ENCODE data around the gene UGT2B10. TPM values are rescaled to one million over a fixed set of nuclear protein-coding genes. Genes with fewer than 3 reads are reported as not detected.

The UGT2B10 gene
- polyA plus RNA-seq, 1 donor from 2014 or later, result not detected

- no peaks in the 10 kb centered on the region for H3K27me3 ChIP-seq (ENCODE audit: insufficient read depth, low read depth, low read length)
- H4K20me1 ChIP-seq (ENCODE audit: insufficient read depth), result no peaks in the 10 kb centered on the region
- H3K36me3 ChIP-seq (ENCODE audit: insufficient read depth, low read length), result no peaks in the 10 kb centered on the region
- H3K9me2 ChIP-seq (ENCODE audit: insufficient read depth, low read length), result no peaks in the 10 kb centered on the region
- TF ChIP-seq CTCF (IDR thresholded peaks at IDR 0.05; ENCODE audit: poor library complexity, severe bottlenecking) (no peak), MXI1 (conservative IDR thresholded peaks at IDR 0.05; ENCODE audit: poor library complexity, severe bottlenecking) (no peak), EP300 (conservative IDR thresholded peaks at IDR 0.05; ENCODE audit: poor library complexity, severe bottlenecking) (no peak), RAD21 (conservative IDR thresholded peaks at IDR 0.05) (no peak), EZH2 (IDR thresholded peaks at IDR 0.05; ENCODE audit: borderline replicate concordance, insufficient read depth, low read length, poor library complexity, severe bottlenecking) (no peak)
- TF ChIP-seq, protein P1, sequence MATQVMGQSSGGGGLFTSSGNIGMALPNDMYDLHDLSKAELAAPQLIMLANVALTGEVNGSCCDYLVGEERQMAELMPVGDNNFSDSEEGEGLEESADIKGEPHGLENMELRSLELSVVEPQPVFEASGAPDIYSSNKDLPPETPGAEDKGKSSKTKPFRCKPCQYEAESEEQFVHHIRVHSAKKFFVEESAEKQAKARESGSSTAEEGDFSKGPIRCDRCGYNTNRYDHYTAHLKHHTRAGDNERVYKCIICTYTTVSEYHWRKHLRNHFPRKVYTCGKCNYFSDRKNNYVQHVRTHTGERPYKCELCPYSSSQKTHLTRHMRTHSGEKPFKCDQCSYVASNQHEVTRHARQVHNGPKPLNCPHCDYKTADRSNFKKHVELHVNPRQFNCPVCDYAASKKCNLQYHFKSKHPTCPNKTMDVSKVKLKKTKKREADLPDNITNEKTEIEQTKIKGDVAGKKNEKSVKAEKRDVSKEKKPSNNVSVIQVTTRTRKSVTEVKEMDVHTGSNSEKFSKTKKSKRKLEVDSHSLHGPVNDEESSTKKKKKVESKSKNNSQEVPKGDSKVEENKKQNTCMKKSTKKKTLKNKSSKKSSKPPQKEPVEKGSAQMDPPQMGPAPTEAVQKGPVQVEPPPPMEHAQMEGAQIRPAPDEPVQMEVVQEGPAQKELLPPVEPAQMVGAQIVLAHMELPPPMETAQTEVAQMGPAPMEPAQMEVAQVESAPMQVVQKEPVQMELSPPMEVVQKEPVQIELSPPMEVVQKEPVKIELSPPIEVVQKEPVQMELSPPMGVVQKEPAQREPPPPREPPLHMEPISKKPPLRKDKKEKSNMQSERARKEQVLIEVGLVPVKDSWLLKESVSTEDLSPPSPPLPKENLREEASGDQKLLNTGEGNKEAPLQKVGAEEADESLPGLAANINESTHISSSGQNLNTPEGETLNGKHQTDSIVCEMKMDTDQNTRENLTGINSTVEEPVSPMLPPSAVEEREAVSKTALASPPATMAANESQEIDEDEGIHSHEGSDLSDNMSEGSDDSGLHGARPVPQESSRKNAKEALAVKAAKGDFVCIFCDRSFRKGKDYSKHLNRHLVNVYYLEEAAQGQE (IDR thresholded peaks at IDR 0.05; ENCODE audit: borderline replicate concordance), result no peak
- H3K4me2 ChIP-seq (ENCODE audit: low read length), result no peak overlapping the region
- H3K9me3 ChIP-seq (ENCODE audit: low read length), result peaks cover 4% of the 10 kb centered on the region
- H3K27ac ChIP-seq (ENCODE audit: low read length), result no peak overlapping the region
- no peak overlapping the region for H3K4me3 ChIP-seq (ENCODE audit: low read length)
- no peak overlapping the region for H3K9ac ChIP-seq (ENCODE audit: low read length)
- H3K79me2 ChIP-seq (replicated peaks; ENCODE audit: insufficient read depth, low read length), result no peaks in the 10 kb centered on the region
- no peak overlapping the region for H2AFZ ChIP-seq (ENCODE audit: low read depth, low read length)
- no peaks in the 10 kb centered on the region for H3F3A ChIP-seq (ENCODE audit: insufficient read depth, low read length, poor library complexity, severe bottlenecking)
These were observed 12.8 kb upstream of the UGT2B10 start for GRCh38 chr4:68803013-68803412.

DNA sequence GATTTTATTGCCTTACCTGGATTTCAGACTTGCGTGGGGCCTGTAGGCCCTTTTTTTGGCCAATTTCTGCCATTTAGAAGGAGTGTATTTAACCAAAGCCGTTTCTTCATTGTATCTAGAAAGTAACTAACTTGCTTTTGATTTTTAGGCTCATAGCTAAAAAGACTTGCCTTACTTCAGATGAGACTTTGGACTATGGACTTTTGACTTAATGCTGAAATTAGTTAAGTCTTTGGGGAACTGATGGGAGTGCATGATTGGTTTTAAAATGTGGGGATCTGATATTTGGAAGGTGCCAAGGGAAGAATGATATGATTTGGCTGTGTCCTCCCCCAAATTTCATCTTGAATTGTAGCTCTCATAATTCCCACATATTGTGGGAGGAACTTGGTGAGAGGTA, 7.7 kb upstream of the UGT2B10 start:
- Histone ChIP-seq H3K9me3 (ENCODE audit: low read length) (peaks cover 4% of the 10 kb centered on the region), H3K27me3 (ENCODE audit: insufficient read depth, low read depth, low read length) (no peaks in the 10 kb centered on the region), H3K36me3 (ENCODE audit: insufficient read depth, low read length) (no peaks in the 10 kb centered on the region), H4K20me1 (ENCODE audit: insufficient read depth) (no peaks in the 10 kb centered on the region), H3F3A (ENCODE audit: insufficient read depth, low read length, poor library complexity, severe bottlenecking) (no peaks in the 10 kb centered on the region), H3K27ac (ENCODE audit: low read length) (no peak overlapping the region), H2AFZ (ENCODE audit: low read depth, low read length) (no peak overlapping the region), H3K9me2 (ENCODE audit: insufficient read depth, low read length) (no peaks in the 10 kb centered on the region), H3K4me2 (ENCODE audit: low read length) (no peak overlapping the region), H3K9ac (ENCODE audit: low read length) (no peak overlapping the region), H3K4me3 (ENCODE audit: low read length) (no peak overlapping the region), H3K79me2 (replicated peaks; ENCODE audit: insufficient read depth, low read length) (no peaks in the 10 kb centered on the region)
- TF ChIP-seq EZH2 (IDR thresholded peaks at IDR 0.05; ENCODE audit: borderline replicate concordance, insufficient read depth, low read length, poor library complexity, severe bottlenecking) (no peak), EP300 (conservative IDR thresholded peaks at IDR 0.05; ENCODE audit: poor library complexity, severe bottlenecking) (no peak), CTCF (IDR thresholded peaks at IDR 0.05; ENCODE audit: poor library complexity, severe bottlenecking) (no peak), POLR2AphosphoS5 (IDR thresholded peaks at IDR 0.05) (no peak), SMC3 (conservative IDR thresholded peaks at IDR 0.05; ENCODE audit: poor library complexity) (no peak), MXI1 (conservative IDR thresholded peaks at IDR 0.05; ENCODE audit: poor library complexity, severe bottlenecking) (no peak), RAD21 (conservative IDR thresholded peaks at IDR 0.05) (no peak), TAF1 (IDR thresholded peaks at IDR 0.05; ENCODE audit: low read depth) (no peak)
- TF ChIP-seq, protein P1 (IDR thresholded peaks at IDR 0.05; ENCODE audit: borderline replicate concordance), result no peak
